Activated effector memory CD4-positive, alpha-beta T cell treated with Interleukin-2 at 50 U/mL for 16 hours (primary cell): ENCODE results near the gene TSHZ2.

Source experiments
- DNase-seq: peaks from one replicate; pipeline ENCODE4 v3.0.0-alpha.2; 2020

The TSHZ2 gene

GRCh38 chr20:53175135-53175780 is 203.1 kb downstream of the TSHZ2 start:
- DNase-seq, result no peak

- no peak for DNase-seq
Measured at GRCh38 chr20:53176134-53176533, 204.0 kb downstream of the TSHZ2 start.

- no peak for DNase-seq
Measured at GRCh38 chr20:53177687-53178086, 205.5 kb downstream of the TSHZ2 start.

- no peak for DNase-seq
Measured at GRCh38 chr20:53179749-53180148, 207.6 kb downstream of the TSHZ2 start.

GRCh38 chr20:53180928-53181362 is 208.8 kb downstream of the TSHZ2 start:
- DNase-seq, result no peak

- DNase-seq, result no peak
Measured at GRCh38 chr20:53181866-53182376, 209.8 kb downstream of the TSHZ2 start.

- DNase-seq, result no peak
Measured at GRCh38 chr20:53183181-53183580, 211.0 kb downstream of the TSHZ2 start.

GRCh38 chr20:53186635-53187034 is 214.5 kb downstream of the TSHZ2 start:
- no peak for DNase-seq

- no peak for DNase-seq
Measured at GRCh38 chr20:53187392-53188068, 215.4 kb downstream of the TSHZ2 start.

GRCh38 chr20:53190225-53190624 is 218.1 kb downstream of the TSHZ2 start:
- DNase-seq, result no peak

GRCh38 chr20:53191957-53192356 is 219.8 kb downstream of the TSHZ2 start:
- DNase-seq, result no peak

- no peak for DNase-seq
Measured at GRCh38 chr20:53194306-53195290, 222.4 kb downstream of the TSHZ2 start.

- DNase-seq, result no peak
Measured at GRCh38 chr20:53195876-53196610, 223.9 kb downstream of the TSHZ2 start.

- DNase-seq, result no peak
Measured at GRCh38 chr20:53201588-53201987, 229.4 kb downstream of the TSHZ2 start.

GRCh38 chr20:53202777-53203176 is 230.6 kb downstream of the TSHZ2 start:
- no peak for DNase-seq

GRCh38 chr20:53205046-53205445 is 232.9 kb downstream of the TSHZ2 start:
- DNase-seq, result no peak

GRCh38 chr20:53208110-53208832 is 236.1 kb downstream of the TSHZ2 start:
- DNase-seq, result no peak

- no peak for DNase-seq
Measured at GRCh38 chr20:53210041-53210440, 237.9 kb downstream of the TSHZ2 start.

GRCh38 chr20:53210931-53211330 is 238.8 kb downstream of the TSHZ2 start:
- no peak for DNase-seq

GRCh38 chr20:53212018-53212417 is 239.9 kb downstream of the TSHZ2 start:
- no peak for DNase-seq

- no peak for DNase-seq
Measured at GRCh38 chr20:53214392-53214791, 242.2 kb downstream of the TSHZ2 start.

GRCh38 chr20:53215166-53215565 is 243.0 kb downstream of the TSHZ2 start:
- no peak for DNase-seq
